Ovary (tissue), 9 donors: ENCODE data around the gene OSBPL3. TPM values are rescaled to one million over a fixed set of nuclear protein-coding genes. Genes with fewer than 3 reads are reported as not detected.
A peak's percentile ranks its signal among the peaks of the same experiment; 100 is the strongest.

ENCODE experiments used
- DNase-seq, 5 donors: peaks; one replicate each; pipeline ENCODE4 v3.0.0-alpha.2; 2019 to 2020
- H3K27ac ChIP-seq, 2 donors: fragments of 200-600 bp; one replicate each; pipeline versions ENCODE4 v1.5.1 to v1.8.0; 2019 to 2022
- H3K27me3 ChIP-seq: fragments of 200-600 bp; one replicate; pipeline ENCODE4 v1.8.0; 2022
- H3K36me3 ChIP-seq: fragments of 200-600 bp; sonication (generic); one replicate; pipeline ENCODE4 v1.5.1; 2019
- H3K4me1 ChIP-seq: one replicate; pipeline ENCODE4 v1.8.1; 2013; ENCODE audit warnings: mild to moderate bottlenecking, moderate library complexity; ENCODE audit not compliant: insufficient read depth
- H3K4me3 ChIP-seq: fragments of 200-600 bp; sonication (generic); one replicate; pipeline ENCODE4 v1.5.1; 2017
- H3K9me3 ChIP-seq, 2 donors: fragments of 200-600 bp in 1 of 2; sonication (generic) in 1 of 2; one replicate each; pipeline versions ENCODE4 v1.5.1 to v1.8.1; 2013 to 2019; ENCODE audit warnings: mild to moderate bottlenecking in 1 of 2, moderate library complexity in 1 of 2
- EP300 ChIP-seq: sonication (generic); formaldehyde crosslinking; IDR thresholded peaks from one replicate; pipeline ENCODE4 v1.6.1; 2017; ENCODE audit warnings: antibody characterized with exemption
- POLR2A ChIP-seq: fragments of 450-650 bp; IDR thresholded peaks from one replicate; pipeline ENCODE4 v1.6.1; 2017; ENCODE audit warnings: antibody characterized with exemption, mild to moderate bottlenecking, moderate library complexity
- WGBS, 3 donors: extraction: QIAGEN DNeasy Blood & Tissue Kit in 1 of 3; methylation state at CpG; one replicate each; pipeline versions ENCODE4 v1.1.5 to v1.1.7; 2013 to 2017; 5-methylcytosine and 5-hydroxymethylcytosine counted together
- intact Hi-C, 4 donors: fragments of 100-400 bp; cut with DNase I; formaldehyde crosslinking; loops; one replicate each; pipeline versions ENCODE4 v1.11.0 to v1.15.1; 2022 to 2023
- polyA plus RNA-seq, 2 donors: library from polyadenylated mRNA; stranded (reverse); fragments of 200-250 nt in 1 of 2; fragments of 350-450 nt in 1 of 2; fragmentation: Illumina TruSeq in 1 of 2; extraction: RNeasy Lipid Tissue Mini Kit (QIAGEN cat#74804) in 1 of 2; gene quantifications; one replicate each; pipeline ENCODE4 v1.2.3, GENCODE V29; 2013 to 2014
- total RNA-seq, 7 donors: library from RNA; depleted of rRNA in 2 of 7; stranded (reverse); fragments of >200 nt in 2 of 7; fragmentation: NEBNext Ultra II Directional in 3 of 7; extraction: Animal tissue kit (Norgen Biotek cat#: 25700) in 3 of 7; gene quantifications; one replicate each; pipeline versions ENCODE4 v1.1.0 to v1.2.4, GENCODE V29; 2016 to 2023
- TF ChIP-seq, protein P1 (sequence below), 3 donors: fragments of 450-650 bp in 2 of 3; fragments of 200-600 bp in 1 of 3; IDR thresholded peaks; one replicate each; pipeline versions ENCODE4 v1.5.1 to v1.8.0; 2016 to 2022; ENCODE audit warnings: antibody characterized with exemption in 3 of 3, mild to moderate bottlenecking in 1 of 3
- donor health status: DM: no; HTN: no; CAD: no; lungs with moderate emphysema.
- donor health status: DM: no; HTN: no; CAD: no.
- donor health status: Bipolar disorder and iron deficiency.
- donor health status: DM: yes; HTN: yes; CAD: no.
- donor health status: DM: no; HTN: no; CAD: no.
- donor health status: DM: yes; HTN: yes; CAD: no.

Gene OSBPL3
- total and polyA plus RNA-seq, 9 donors: 6.0 to 29.1 (median 13.1) TPM

DNA sequence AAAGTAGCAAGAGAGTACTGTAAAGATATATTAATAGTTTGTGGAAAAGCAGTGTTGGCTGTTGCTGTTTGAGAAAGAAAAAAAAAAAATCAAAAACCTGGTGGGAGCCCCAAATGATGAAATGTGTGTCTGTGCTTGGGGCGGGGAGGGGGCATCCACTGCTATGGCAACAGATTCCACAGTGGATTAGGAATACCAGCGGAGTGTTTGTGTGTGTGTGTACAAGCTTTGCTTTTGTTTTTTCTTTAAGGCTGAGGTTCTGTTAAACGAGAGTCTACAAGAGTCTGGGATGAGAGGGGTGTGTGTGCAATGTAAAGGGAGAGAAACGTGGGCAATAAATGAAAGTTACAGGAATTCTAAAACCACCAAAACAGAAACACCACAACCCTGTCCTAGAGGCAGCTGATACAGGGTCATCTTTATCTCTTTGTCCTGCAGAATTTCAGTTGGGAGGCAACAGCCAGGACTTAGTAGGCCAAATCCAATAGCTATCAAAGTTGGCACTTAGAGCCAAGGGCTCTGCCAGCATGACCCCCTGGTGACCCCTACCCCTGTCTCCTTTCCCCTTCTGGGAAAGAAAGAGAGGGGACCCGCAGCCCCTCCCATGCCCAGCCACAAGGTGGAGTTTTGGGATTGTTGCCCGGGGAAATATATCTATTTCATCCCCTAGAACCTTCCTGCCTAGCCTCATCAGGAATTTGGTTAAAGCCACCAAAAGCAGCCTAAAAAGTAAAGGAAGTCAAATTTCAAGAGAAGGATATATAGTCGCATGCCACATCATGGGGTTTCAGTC, 85.4 kb downstream of the OSBPL3 start:
- TF ChIP-seq EP300: no peak
- TF ChIP-seq POLR2A: no peak
- TF ChIP-seq, protein P1, sequence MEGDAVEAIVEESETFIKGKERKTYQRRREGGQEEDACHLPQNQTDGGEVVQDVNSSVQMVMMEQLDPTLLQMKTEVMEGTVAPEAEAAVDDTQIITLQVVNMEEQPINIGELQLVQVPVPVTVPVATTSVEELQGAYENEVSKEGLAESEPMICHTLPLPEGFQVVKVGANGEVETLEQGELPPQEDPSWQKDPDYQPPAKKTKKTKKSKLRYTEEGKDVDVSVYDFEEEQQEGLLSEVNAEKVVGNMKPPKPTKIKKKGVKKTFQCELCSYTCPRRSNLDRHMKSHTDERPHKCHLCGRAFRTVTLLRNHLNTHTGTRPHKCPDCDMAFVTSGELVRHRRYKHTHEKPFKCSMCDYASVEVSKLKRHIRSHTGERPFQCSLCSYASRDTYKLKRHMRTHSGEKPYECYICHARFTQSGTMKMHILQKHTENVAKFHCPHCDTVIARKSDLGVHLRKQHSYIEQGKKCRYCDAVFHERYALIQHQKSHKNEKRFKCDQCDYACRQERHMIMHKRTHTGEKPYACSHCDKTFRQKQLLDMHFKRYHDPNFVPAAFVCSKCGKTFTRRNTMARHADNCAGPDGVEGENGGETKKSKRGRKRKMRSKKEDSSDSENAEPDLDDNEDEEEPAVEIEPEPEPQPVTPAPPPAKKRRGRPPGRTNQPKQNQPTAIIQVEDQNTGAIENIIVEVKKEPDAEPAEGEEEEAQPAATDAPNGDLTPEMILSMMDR (IDR thresholded peaks at IDR 0.05): no peak
- peak in 3 of 5 donors; percentile 30 to 54 (median 44) for DNase-seq
- Histone ChIP-seq H3K4me3 (no peak overlapping the region), H3K9me3 (no peaks in the 10 kb centered on the region), H3K4me1 (peaks cover 6% of the 10 kb centered on the region), H3K27ac (no peak overlapping the region), H3K27me3 (no peaks in the 10 kb centered on the region), H3K36me3 (no peaks in the 10 kb centered on the region)
- intact Hi-C loops: no loop called here
- 63 to 72% (median 63%) methylated on average over 7 of the region's 7 CpGs for whole genome bisulfite sequencing, 3 donors

DNA sequence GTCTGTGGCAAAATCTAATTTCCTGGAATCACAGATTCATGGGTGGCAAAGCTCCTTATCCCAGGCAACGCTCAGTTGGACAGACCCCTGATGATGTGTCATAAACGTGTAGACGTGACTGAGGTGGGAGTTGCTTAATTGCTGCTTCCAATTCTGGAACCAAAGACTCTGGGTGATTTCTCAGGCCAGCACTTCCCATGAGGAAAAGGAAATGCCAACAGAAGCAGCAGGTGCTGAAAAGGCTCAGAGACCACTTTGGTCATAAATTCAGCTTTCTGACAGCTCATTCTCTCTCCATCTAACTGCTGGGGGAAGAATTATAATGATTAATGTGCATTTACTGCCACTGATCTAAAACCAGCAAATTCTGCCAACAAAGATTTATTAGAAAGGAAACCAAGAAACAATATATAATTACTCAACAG, 88.7 kb downstream of the OSBPL3 start:
- Histone ChIP-seq H3K4me1 (peaks cover 7% of the 10 kb centered on the region), H3K27ac (no peak overlapping the region), H3K9me3 (no peaks in the 10 kb centered on the region), H3K4me3 (no peak overlapping the region), H3K27me3 (no peaks in the 10 kb centered on the region), H3K36me3 (no peaks in the 10 kb centered on the region)
- whole genome bisulfite sequencing, 3 donors: 58 to 63% (median 61%) methylated on average over 3 of the region's 3 CpGs
- TF ChIP-seq EP300: no peak
- TF ChIP-seq POLR2A: no peak
- TF ChIP-seq, protein P1 (IDR thresholded peaks at IDR 0.05): no peak
- intact Hi-C loops: no loop called here
- no peak for DNase-seq

DNA sequence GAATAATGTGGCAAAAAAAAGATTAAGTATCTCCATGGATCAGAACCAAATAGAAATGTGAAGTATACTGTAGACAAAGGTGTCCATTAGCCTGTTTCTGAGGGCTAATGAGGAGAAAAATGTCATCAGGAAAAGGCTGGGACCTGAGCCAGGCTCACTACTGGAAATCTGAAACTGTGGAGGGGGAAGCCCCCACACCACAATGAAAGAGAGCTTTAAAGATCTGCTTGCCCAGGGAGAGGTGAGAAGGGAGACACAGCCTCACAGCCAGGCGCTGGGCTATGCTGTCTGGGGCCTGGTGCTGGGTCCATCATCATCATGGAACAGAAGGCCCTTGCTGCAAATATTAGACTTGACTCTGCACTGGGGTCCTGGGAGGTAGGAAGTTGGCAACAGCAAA, 90.4 kb downstream of the OSBPL3 start:
- no peak for TF ChIP-seq POLR2A
- TF ChIP-seq EP300: no peak
- TF ChIP-seq, protein P1 (IDR thresholded peaks at IDR 0.05): no peak
- intact Hi-C loops: no loop called here
- H3K27me3 ChIP-seq: no peaks in the 10 kb centered on the region
- DNase-seq: no peak
- H3K4me3 ChIP-seq: no peak overlapping the region
- H3K27ac ChIP-seq: no peak overlapping the region
- H3K4me1 ChIP-seq: peaks cover 3% of the 10 kb centered on the region
- WGBS, 3 donors: 89 to 100% (median 95%) methylated on average over 1 of the region's 1 CpG
- H3K9me3 ChIP-seq: no peaks in the 10 kb centered on the region
- H3K36me3 ChIP-seq: no peaks in the 10 kb centered on the region

DNA sequence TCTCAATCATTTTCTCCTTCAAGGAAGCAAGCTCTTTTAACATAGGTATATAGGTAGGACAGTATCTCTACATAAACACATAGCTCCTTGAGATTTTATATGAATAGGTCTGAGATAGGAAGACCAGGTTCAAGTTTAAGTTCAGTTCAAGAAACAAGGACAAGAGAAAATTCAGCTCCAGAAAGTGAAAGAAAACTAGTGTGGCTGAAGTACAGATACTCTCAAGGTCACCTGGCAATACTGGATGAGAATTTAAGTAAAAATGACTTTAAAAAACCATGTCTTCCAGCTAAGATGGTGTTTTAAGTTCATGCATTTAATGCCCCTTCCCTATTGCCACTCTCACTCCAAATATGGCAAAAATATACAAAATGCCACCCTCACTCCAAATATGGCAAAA, 91.3 kb downstream of the OSBPL3 start:
- intact Hi-C loops: no loop called here
- no peaks in the 10 kb centered on the region for H3K36me3 ChIP-seq
- no peak overlapping the region for H3K4me3 ChIP-seq
- no peaks in the 10 kb centered on the region for H3K27me3 ChIP-seq
- TF ChIP-seq POLR2A: no peak
- TF ChIP-seq, protein P1 (IDR thresholded peaks at IDR 0.05): no peak
- no peak for TF ChIP-seq EP300
- peaks cover 2% of the 10 kb centered on the region for H3K4me1 ChIP-seq
- no peaks in the 10 kb centered on the region for H3K9me3 ChIP-seq
- no peak for DNase-seq
- H3K27ac ChIP-seq: peak overlapping the region in 1 of 2 donors; percentile 35
